Lung (tissue), 12 donors: ENCODE results near the gene EXOC3L4. TPM values are rescaled to one million over a fixed set of nuclear protein-coding genes. Genes with fewer than 3 reads are reported as not detected.

Experiments
- ATAC-seq: fragments of 200-7000 bp; cut with Tn5 transposase; one replicate; pipeline ENCODE4 v1.9.1; 2020; ENCODE audit warnings: moderate number of reproducible peaks; ENCODE audit not compliant: insufficient read depth, low FRiP score
- DNase-seq, 3 donors: peaks; one replicate each; pipeline ENCODE4 v3.0.0-alpha.2; 2013 to 2017
- H3K27ac ChIP-seq, 2 donors: one replicate each; pipeline ENCODE4 v1.5.1; 2013; ENCODE audit warnings: mild to moderate bottlenecking in 2 of 2, moderate library complexity in 2 of 2, control low read depth in 1 of 2, inconsistent platforms in 1 of 2, low read depth in 1 of 2, low read length in 1 of 2
- H3K27me3 ChIP-seq, 3 donors: one replicate each; pipeline ENCODE4 v1.5.1; 2013; ENCODE audit warnings: low read length in 2 of 3; ENCODE audit not compliant: control insufficient read depth in 3 of 3, insufficient read depth in 3 of 3
- H3K36me3 ChIP-seq, 4 donors: one replicate each; pipeline ENCODE4 v1.5.1; 2013; ENCODE audit warnings: low read length in 4 of 4, mild to moderate bottlenecking in 1 of 4, moderate library complexity in 1 of 4; ENCODE audit not compliant: control insufficient read depth in 4 of 4, insufficient read depth in 4 of 4
- H3K4me1 ChIP-seq, 5 donors: one replicate each; pipeline ENCODE4 v1.5.1; 2013; ENCODE audit warnings: low read length in 5 of 5, mild to moderate bottlenecking in 2 of 5, moderate library complexity in 1 of 5; ENCODE audit not compliant: control insufficient read depth in 5 of 5, insufficient read depth in 5 of 5
- H3K4me3 ChIP-seq: one replicate; pipeline ENCODE4 v1.5.1; 2013; ENCODE audit warnings: mild to moderate bottlenecking, control low read depth, moderate library complexity
- H3K9ac ChIP-seq, 2 donors: one replicate each; pipeline ENCODE4 v1.5.1; 2013; ENCODE audit warnings: low read length in 2 of 2, control low read depth in 1 of 2; ENCODE audit not compliant: insufficient read depth in 1 of 2
- H3K9me3 ChIP-seq, 4 donors: one replicate each; pipeline ENCODE4 v1.5.1; 2013; ENCODE audit warnings: low read length in 3 of 4, mild to moderate bottlenecking in 1 of 4, moderate library complexity in 1 of 4; ENCODE audit not compliant: control insufficient read depth in 4 of 4, insufficient read depth in 3 of 4
- WGBS, 2 donors: extraction: QIAGEN DNeasy Blood & Tissue Kit; methylation state at CpG; one replicate each; pipeline ENCODE4 v1.1.7; 2013; 5-methylcytosine and 5-hydroxymethylcytosine counted together
- polyA plus RNA-seq, 2 donors: library from polyadenylated mRNA; stranded (reverse); fragments of 200-250 nt; gene quantifications; one replicate each; pipeline ENCODE4 v1.2.1, GENCODE V29; 2013
- total RNA-seq, 2 donors: library from RNA; depleted of rRNA in 1 of 2; stranded (reverse); fragments of >200 nt in 1 of 2; gene quantifications; one replicate each; pipeline ENCODE4 v1.2.1, GENCODE V29; 2014 to 2021
- TF ChIP-seq, protein P1 (sequence below): IDR thresholded peaks from 2 replicates; pipeline ENCODE4 v1.5.1; 2012; ENCODE audit warnings: mild to moderate bottlenecking; ENCODE audit errors: control extremely low read depth, extremely low read depth
- donor health status: control.
- donor health status: control.
- donor health status: Bipolar disorder and iron deficiency.
- donor health status: healthy.
- donor health status: DM: yes; HTN: yes; CAD: no.

EXOC3L4 gene
- total and polyA plus RNA-seq, 4 donors: 3.0 to 4.6 (median 3.8) TPM

DNA sequence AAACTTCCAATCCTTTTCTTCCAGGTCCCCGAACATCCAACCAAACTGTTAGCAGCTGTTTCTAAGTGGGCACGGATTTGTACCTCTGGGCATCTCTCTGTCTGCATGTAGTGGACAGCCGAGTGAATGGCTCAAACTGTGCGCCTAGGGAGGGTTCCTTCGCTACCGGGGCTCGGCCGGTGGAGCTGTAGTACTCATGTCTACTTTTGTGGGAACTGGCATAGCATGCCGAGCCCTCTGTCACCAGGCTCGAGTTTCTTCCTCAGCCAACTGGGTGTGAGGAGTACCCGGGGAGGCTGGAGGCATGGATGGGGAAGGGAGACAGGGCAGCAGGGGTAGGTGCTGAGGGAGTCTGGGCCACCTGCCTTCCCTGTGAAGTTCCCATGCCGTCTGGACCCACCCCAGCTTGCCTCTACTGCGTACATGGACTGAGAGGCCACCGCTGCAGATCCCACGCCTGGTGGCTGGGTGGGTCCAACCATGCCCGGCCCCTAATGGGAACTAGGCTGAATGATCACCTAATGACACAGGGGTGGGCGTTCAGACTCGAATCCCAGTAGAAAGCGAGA is 51.7 kb downstream of the EXOC3L4 start:
- Histone ChIP-seq H3K4me1 (no peaks in the 10 kb centered on the region), H3K9me3 (no peaks in the 10 kb centered on the region), H3K36me3 (no peaks in the 10 kb centered on the region), H3K27ac (no peak overlapping the region), H3K27me3 (peaks cover 0 to 3% (median 0%) of the 10 kb centered on the region in 3 donors), H3K9ac (no peak overlapping the region), H3K4me3 (no peak overlapping the region)
- no peak for DNase-seq
- no peak for ATAC-seq
- WGBS, 2 donors: 89 to 93% methylated on average over 19 of the region's 19 CpGs
- TF ChIP-seq, protein P1, sequence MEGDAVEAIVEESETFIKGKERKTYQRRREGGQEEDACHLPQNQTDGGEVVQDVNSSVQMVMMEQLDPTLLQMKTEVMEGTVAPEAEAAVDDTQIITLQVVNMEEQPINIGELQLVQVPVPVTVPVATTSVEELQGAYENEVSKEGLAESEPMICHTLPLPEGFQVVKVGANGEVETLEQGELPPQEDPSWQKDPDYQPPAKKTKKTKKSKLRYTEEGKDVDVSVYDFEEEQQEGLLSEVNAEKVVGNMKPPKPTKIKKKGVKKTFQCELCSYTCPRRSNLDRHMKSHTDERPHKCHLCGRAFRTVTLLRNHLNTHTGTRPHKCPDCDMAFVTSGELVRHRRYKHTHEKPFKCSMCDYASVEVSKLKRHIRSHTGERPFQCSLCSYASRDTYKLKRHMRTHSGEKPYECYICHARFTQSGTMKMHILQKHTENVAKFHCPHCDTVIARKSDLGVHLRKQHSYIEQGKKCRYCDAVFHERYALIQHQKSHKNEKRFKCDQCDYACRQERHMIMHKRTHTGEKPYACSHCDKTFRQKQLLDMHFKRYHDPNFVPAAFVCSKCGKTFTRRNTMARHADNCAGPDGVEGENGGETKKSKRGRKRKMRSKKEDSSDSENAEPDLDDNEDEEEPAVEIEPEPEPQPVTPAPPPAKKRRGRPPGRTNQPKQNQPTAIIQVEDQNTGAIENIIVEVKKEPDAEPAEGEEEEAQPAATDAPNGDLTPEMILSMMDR: no peak

DNA sequence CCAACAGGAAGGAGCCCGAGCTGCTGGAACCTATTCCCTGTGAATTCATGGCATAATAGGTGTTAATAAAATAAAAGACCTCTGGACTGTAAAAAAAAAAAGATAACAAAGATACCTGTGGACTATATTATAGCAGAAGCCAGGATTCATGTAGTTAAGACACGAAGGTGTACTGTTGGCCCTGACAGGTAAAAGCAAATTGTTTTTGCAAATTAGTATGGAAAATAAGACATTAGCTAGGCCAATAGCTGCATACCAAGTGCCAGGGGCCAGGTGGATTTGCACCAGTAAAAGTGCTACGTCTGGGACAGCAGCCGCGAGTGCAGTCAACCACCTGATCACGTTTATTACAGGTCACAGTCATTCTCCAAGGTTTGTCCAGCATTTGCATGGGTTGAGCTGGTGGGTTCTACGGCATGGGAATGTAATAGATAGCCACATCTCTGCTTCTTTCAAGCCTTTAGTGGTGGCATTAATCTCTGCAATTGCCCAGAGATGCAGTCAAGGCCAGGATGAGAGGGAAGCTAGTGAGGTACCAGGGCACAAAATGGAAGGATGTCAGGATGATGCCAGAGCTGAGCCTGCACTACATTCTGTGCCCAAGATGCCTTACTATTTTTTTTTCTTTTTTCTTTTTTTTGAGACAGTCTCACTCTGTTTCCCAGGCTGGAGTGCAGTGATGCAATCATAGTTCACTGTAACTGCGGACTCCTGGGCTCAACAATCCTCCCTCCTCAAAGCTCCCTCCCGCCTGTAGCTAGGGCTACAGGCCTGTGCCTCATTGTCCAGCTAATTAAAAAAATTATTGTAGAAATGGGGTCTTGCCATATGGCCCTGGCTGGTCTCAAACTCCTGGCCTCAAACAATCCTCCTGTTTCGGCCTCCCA is 55.1 kb downstream of the EXOC3L4 start:
- H3K36me3 ChIP-seq: no peaks in the 10 kb centered on the region
- no peaks in the 10 kb centered on the region for H3K27me3 ChIP-seq
- no peak overlapping the region for H3K27ac ChIP-seq
- H3K4me1 ChIP-seq: no peaks in the 10 kb centered on the region
- no peak overlapping the region for H3K9ac ChIP-seq
- 90 to 93% methylated on average over 10 of the region's 10 CpGs for WGBS, 2 donors
- ATAC-seq: no peak
- TF ChIP-seq, protein P1: no peak
- DNase-seq: no peak
- H3K4me3 ChIP-seq: no peak overlapping the region
- no peaks in the 10 kb centered on the region for H3K9me3 ChIP-seq

DNA sequence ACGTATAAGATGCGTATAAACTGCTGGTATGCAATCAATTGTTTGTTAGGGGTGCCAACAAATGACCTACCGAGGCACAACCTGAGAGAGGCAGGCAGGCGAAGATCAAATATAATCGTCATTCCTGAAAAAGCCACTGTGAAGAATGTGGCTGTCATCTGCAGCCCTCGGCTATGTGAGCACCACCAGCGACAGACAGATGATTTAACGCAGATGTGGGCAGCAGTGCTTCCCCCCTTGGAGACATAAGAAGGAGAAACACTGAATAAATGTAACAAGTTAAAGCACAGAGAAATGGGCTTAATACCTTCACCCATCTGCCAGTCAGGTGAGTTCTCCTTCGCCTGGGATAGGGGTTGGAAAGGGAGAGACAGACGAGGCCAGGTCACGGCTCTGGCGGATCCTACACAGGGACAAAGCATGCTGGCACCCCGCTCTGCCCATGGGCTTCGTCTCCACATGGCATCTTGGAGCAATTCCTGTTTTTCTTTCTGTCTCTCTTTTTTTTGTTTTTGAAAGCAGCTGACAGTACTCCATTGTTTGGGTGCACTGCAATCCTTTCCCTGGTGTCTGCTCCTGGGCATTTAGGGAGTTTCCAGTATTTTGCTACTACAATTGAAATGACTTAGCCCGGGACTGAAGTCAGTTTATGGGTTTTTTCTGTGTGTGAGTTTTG is 56.9 kb downstream of the EXOC3L4 start:
- WGBS, 2 donors: 82% methylated on average over 15 of the region's 15 CpGs
- no peak overlapping the region for H3K4me3 ChIP-seq
- no peak for ATAC-seq
- H3K27ac ChIP-seq: no peak overlapping the region
- no peaks in the 10 kb centered on the region for H3K36me3 ChIP-seq
- H3K27me3 ChIP-seq: no peaks in the 10 kb centered on the region
- TF ChIP-seq, protein P1: no peak
- no peak for DNase-seq
- H3K9me3 ChIP-seq: no peaks in the 10 kb centered on the region
- no peak overlapping the region for H3K9ac ChIP-seq
- H3K4me1 ChIP-seq: peaks cover 0 to 4% (median 0%) of the 10 kb centered on the region in 5 donors
